Muscle layer of duodenum (tissue), 2 donors: ENCODE data around the gene ABCC12.
"Not testable (repeated sequence)": the region's sequence is repeated elsewhere in the genome, so short reads cannot be mapped to it uniquely, and the experiment has no call there.

ENCODE experiments used
- H3K27ac ChIP-seq: one replicate; pipeline ENCODE4 v1.7.0; 2013; ENCODE audit warnings: mild to moderate bottlenecking, low read length
- H3K27me3 ChIP-seq: one replicate; pipeline ENCODE4 v1.7.0; 2013; ENCODE audit warnings: low read depth, mild to moderate bottlenecking, control low read depth, low read length
- H3K36me3 ChIP-seq, 2 donors: one replicate each; pipeline ENCODE4 v1.7.0; 2013; ENCODE audit warnings: low read length in 2 of 2, control low read depth in 1 of 2, mild to moderate bottlenecking in 1 of 2; ENCODE audit not compliant: insufficient read depth in 2 of 2, control insufficient read depth in 1 of 2
- H3K4me1 ChIP-seq, 2 donors: one replicate each; pipeline ENCODE4 v1.7.0; 2013; ENCODE audit warnings: low read length in 2 of 2, mild to moderate bottlenecking in 2 of 2, control low read depth in 1 of 2, moderate library complexity in 1 of 2; ENCODE audit not compliant: insufficient read depth in 2 of 2, control insufficient read depth in 1 of 2
- H3K4me3 ChIP-seq, 2 donors: one replicate each; pipeline ENCODE4 v1.7.0; 2013; ENCODE audit warnings: low read length in 2 of 2, low read depth in 1 of 2, mild to moderate bottlenecking in 1 of 2
- H3K9me3 ChIP-seq, 2 donors: one replicate each; pipeline ENCODE4 v1.7.0; 2013; ENCODE audit warnings: low read length in 2 of 2, control low read depth in 1 of 2, mild to moderate bottlenecking in 1 of 2; ENCODE audit not compliant: control insufficient read depth in 1 of 2
- donor health status: healthy.

Gene ABCC12

DNA sequence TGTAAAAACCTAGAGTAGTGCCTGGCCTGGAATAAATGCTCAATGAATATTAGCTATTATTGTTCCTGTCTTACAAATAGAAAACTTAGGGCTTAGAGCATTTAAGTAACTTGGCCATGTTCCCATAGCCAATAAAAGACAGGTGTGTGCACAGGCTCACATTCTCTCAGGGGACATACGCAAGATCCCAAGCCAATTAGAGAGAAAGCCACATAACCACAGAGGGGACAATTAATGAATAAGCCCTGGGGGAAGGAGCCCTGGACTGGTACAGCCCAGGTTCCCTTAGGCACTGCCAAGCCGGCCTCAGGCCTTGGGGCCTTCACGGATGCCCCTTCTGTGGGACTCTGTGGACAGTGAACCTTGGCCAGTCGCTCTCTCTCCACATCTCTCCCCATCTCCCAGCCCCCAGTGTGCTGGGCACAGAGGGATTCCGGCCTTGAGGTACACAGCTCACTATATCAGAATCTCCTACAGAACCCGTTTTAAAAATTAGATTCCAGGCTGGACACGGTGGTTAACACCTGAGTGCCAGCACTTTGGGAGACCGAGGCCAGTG is 27.3 kb upstream of the ABCC12 start:
- no peak overlapping the region for H3K27ac ChIP-seq
- no peaks in the 10 kb centered on the region for H3K27me3 ChIP-seq
- H3K4me3 ChIP-seq: no peak overlapping the region
- no peaks in the 10 kb centered on the region for H3K4me1 ChIP-seq
- H3K9me3 ChIP-seq: no peaks in the 10 kb centered on the region
- no peaks in the 10 kb centered on the region for H3K36me3 ChIP-seq

DNA sequence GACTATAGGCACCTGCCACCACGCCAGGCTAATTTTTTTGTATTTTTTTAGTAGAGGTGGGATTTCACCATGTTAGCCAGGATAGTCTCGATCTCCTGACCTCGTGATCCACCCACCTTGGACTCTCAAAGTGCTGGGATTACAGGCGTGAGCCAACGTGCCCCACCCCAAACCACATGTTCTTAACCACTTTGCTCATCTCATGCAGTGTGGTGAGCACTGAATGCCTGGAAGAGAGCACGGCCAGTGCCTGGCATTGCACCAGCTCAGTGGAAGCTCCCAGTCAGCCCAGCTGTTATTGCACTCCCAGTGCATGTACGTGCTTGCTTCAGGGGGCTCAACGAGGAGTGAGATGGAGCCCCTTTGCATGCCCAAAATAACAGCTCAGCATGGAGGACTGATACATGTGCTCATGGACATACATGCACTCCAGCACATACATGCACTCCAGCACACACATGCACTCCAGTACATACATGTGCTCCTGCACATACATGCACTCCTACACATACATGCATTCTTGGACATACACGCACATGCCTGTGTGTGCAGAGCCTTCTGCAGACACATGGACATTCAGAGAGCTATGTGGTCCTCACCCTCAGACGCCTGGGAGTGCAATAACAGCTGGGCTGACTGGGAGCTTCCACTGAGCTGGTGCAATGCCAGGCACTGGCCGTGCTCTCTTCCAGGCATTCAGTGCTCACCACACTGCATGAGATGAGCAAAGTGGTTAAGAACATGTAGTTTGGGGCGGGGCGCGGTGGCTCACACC is 26.1 kb upstream of the ABCC12 start:
- H3K4me1 ChIP-seq, H3K36me3 ChIP-seq, H3K9me3 ChIP-seq, H3K27me3 ChIP-seq, H3K27ac ChIP-seq, H3K4me3 ChIP-seq: not testable (repeated sequence)

DNA sequence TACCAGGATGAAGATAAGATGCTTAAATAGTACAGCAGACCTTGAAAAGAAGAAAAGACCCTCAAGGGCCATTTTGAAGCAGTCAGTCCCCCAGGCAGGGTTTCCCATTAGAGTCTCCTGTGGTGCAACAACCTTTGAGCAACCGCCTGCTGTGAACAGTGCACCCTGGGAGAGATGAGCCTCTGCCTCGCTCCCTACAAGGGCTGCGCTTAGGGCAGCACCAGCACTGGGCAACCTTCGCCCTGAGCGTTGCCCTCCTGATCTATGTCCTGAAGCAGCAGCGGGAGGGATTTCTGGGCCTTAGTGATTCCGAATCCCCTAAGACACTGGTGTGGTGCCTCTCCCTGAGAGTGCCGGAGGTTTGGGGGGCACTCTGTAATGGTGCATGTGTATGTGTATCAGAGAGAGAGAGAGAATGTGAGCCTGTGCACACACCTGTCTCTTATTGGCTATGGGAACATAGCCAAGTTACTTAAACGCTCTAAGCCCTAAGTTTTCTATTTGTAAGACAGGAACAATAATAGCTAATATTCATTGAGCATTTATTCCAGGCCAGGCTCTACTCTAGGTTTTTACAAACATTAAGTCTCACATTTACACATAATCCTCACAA is 25.2 kb upstream of the ABCC12 start:
- H3K4me1 ChIP-seq: no peaks in the 10 kb centered on the region
- H3K9me3 ChIP-seq: no peaks in the 10 kb centered on the region
- no peak overlapping the region for H3K27ac ChIP-seq
- H3K4me3 ChIP-seq: no peak overlapping the region
- no peaks in the 10 kb centered on the region for H3K27me3 ChIP-seq
- no peaks in the 10 kb centered on the region for H3K36me3 ChIP-seq

DNA sequence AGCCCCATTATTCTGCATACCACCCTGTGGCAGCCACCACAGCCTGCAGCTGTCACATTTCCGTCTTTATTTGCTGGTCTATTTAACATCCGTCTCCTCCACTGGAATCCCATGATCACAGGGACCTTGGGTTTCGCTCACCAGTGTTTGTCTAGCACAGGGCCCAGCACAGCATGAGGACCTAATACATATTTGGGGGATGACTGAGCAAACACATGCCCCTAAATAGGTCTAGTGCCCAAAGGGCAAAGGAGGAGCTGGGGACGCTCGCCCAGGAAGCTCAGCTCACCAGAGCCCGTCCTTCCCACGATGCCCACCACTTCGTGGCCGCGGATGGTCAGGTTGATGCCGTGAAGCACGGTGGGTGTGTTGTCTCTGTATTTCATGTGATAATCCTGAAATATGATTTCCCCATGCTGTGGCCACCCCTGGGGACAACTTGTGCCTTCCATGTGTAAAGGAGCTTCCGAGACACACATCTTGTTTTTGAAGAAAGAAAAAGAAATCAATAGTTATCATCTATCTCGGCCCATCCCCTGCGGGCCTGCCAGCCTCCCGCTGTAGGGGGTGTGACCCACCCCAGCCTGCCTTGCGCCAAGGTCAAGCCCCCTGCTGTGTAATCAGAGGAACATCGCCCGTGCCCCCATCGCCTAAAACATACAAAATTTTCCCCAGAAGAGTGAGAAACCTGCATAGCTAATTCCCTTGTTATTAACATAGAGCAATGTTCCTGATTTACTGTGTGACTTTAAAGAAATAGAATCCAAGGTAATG is 21.0 kb upstream of the ABCC12 start:
- no peaks in the 10 kb centered on the region for H3K4me1 ChIP-seq
- no peak overlapping the region for H3K27ac ChIP-seq
- no peaks in the 10 kb centered on the region for H3K36me3 ChIP-seq
- H3K27me3 ChIP-seq: no peaks in the 10 kb centered on the region
- no peak overlapping the region for H3K4me3 ChIP-seq
- no peaks in the 10 kb centered on the region for H3K9me3 ChIP-seq

DNA sequence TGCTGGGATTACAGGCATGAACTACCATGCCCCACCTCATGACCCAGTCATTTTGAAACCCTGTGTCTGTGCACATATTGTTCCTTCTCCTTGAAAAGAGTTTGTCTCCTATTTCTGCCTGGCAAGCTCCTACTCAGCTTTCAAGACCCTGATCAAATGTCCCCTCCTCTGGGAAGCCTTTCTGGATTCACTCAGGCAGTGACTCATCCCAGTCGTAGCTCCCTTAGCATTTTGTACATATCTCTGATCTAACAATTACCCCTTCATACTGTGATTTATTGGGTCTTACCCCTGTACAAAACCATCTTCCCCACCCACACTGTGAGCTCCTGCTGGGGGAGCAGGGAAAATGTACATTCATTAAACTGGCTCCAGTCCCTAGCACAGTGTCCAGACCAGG is 18.1 kb upstream of the ABCC12 start:
- no peaks in the 10 kb centered on the region for H3K27me3 ChIP-seq
- no peak overlapping the region for H3K4me3 ChIP-seq
- H3K4me1 ChIP-seq: no peaks in the 10 kb centered on the region
- H3K27ac ChIP-seq: no peak overlapping the region
- no peaks in the 10 kb centered on the region for H3K36me3 ChIP-seq
- H3K9me3 ChIP-seq: no peaks in the 10 kb centered on the region

DNA sequence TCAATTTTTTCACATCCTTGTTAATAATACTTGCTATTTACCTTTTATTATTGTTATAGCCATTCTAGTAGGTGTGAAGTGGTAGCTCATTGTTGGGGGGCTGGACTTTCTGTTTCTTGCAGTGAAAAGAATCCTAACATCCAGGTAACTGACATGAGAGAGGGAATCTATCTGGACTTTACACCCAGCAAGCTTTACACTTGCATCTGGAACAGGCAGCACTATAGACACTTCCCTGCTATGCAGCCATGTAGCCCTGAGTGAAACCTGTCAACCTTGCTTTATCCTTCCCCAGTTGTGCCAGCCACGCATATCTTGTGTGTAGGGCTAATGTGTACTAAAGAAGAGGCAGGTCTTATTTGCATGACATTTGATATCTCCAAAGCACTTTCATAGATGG is 16.9 kb upstream of the ABCC12 start:
- H3K4me3 ChIP-seq: no peak overlapping the region
- no peaks in the 10 kb centered on the region for H3K9me3 ChIP-seq
- H3K27me3 ChIP-seq: no peaks in the 10 kb centered on the region
- no peaks in the 10 kb centered on the region for H3K4me1 ChIP-seq
- no peak overlapping the region for H3K27ac ChIP-seq
- no peaks in the 10 kb centered on the region for H3K36me3 ChIP-seq

DNA sequence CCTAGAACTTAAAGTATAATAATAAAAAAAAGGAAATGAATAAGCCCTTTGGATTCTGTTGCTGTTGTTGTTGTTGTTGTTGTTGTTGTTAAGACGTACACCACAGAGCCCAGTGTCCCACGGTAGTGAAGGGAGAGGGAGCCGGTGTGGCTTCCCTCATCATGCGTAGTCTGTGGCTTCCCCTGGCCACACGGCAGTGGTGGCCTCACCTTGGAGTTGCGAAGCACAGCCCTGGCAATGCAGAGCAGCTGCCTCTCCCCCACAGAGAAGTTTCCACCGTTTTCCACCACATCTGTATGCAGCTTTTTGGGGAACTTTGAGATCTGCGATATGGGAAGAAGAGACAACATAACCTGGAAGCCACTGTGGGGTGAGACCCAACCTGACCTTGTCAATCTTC is 14.1 kb upstream of the ABCC12 start:
- Histone ChIP-seq H3K9me3 (no peaks in the 10 kb centered on the region), H3K27me3 (no peaks in the 10 kb centered on the region), H3K4me1 (peaks cover 0 to 3% of the 10 kb centered on the region in 2 donors), H3K27ac (no peak overlapping the region), H3K36me3 (no peaks in the 10 kb centered on the region), H3K4me3 (no peak overlapping the region)

DNA sequence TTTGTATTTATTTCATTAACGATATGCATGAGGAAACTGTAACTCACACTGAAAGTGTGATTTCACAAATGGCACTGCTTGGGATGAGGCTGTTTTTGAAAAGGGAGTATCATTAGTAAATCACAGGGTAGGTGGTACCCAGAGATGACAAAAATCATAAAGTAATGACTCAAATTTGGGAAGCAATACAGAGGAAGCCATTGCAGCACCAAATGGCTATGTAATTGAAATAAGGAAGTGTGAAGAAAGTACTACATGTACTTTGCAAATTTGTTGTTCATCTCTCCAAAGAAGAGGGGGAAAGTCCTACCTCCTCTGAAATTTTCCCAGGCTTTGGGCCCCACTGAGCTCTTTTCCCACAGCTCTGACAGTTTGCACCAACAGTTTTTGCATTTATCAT is 12.3 kb upstream of the ABCC12 start:
- Histone ChIP-seq H3K36me3 (no peaks in the 10 kb centered on the region), H3K4me3 (no peak overlapping the region), H3K27ac (no peak overlapping the region), H3K4me1 (peaks cover 0 to 6% of the 10 kb centered on the region in 2 donors), H3K9me3 (no peaks in the 10 kb centered on the region), H3K27me3 (no peaks in the 10 kb centered on the region)

DNA sequence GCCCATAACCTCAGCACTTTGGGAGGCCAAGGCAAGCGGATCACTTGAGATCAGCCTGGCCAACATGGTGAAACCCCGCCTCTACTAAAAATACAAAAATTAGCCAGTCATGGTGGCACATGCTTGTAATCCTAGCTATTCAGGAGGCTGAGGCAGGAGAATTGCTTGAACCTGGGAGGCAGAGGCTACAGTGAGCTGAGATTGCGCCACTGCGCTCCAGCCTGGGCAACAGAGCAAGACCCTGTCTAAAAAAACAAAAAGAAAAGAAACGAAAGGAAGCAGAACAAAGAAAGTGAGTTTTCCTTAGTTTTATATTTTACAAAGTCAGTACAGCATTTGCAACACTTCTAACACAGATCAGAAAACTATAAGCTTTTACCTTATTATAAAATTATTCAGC is 10.8 kb upstream of the ABCC12 start:
- H3K36me3 ChIP-seq, H3K4me1 ChIP-seq, H3K27ac ChIP-seq, H3K9me3 ChIP-seq, H3K4me3 ChIP-seq, H3K27me3 ChIP-seq: not testable (repeated sequence)

DNA sequence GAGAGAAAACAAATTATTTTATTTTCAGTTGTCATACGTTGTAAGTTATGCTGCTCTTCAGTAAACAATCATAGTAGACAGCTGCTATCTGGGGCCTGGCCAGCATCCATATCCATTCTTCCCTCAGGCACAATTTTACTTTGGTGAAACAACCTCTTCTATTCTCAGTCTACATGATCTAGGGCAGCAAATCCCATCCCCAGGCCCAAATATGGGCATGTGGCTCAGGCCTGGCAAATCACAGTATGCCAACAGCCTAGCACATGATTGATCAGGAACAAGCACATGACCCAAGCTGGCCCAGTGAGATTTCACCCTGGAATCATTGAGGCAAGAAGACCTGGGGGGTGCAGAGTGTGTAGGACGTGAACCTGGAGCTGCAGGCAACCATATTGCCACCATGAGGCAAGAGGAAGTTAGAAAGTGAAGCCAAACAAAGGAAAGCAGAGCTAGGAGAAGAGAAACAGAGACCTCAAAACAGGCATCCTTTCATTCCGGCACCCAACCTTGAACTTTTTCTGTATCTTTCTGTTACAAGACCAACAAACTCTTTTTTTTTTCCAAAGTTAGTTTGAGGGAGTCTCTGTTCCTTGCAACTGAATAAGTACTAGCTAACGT is 10.3 kb upstream of the ABCC12 start:
- Histone ChIP-seq H3K36me3 (no peaks in the 10 kb centered on the region), H3K27ac (no peak overlapping the region), H3K9me3 (no peaks in the 10 kb centered on the region), H3K4me3 (no peak overlapping the region), H3K4me1 (peaks cover 0 to 6% of the 10 kb centered on the region in 2 donors), H3K27me3 (no peaks in the 10 kb centered on the region)
